Liver (tissue), 9 donors: ENCODE data around the gene CD300E. TPM values are rescaled to one million over a fixed set of nuclear protein-coding genes. Genes with fewer than 3 reads are reported as not detected.

ENCODE experiments used
- DNase-seq: peaks from one replicate; pipeline ENCODE4 v3.0.0-alpha.2; 2017; ENCODE audit warnings: low spot score
- H3K27ac ChIP-seq, 2 donors: one replicate each; pipeline ENCODE4 v1.7.0; 2013; ENCODE audit warnings: inconsistent platforms in 2 of 2, low read length in 2 of 2, control low read depth in 1 of 2, low read depth in 1 of 2, mild to moderate bottlenecking in 1 of 2
- H3K27me3 ChIP-seq, 4 donors: one replicate each; pipeline versions ENCODE4 v1.6.1 to v1.7.0; 2013; ENCODE audit warnings: low read length in 3 of 4, inconsistent platforms in 1 of 4, mild to moderate bottlenecking in 1 of 4, moderate library complexity in 1 of 4; ENCODE audit not compliant: control insufficient read depth in 4 of 4, insufficient read depth in 4 of 4
- H3K36me3 ChIP-seq, 4 donors: one replicate each; pipeline versions ENCODE4 v1.6.1 to v1.7.0; 2013; ENCODE audit warnings: low read length in 3 of 4, mild to moderate bottlenecking in 3 of 4, low read depth in 1 of 4, moderate library complexity in 1 of 4; ENCODE audit not compliant: control insufficient read depth in 4 of 4, insufficient read depth in 3 of 4
- H3K4me1 ChIP-seq, 4 donors: one replicate each; pipeline versions ENCODE4 v1.6.1 to v1.7.0; 2013; ENCODE audit warnings: low read length in 3 of 4, mild to moderate bottlenecking in 3 of 4, moderate library complexity in 1 of 4; ENCODE audit not compliant: control insufficient read depth in 4 of 4, insufficient read depth in 4 of 4
- H3K4me3 ChIP-seq, 3 donors: one replicate each; pipeline versions ENCODE4 v1.6.1 to v1.7.0; 2013; ENCODE audit warnings: low read length in 3 of 3, control low read depth in 1 of 3, low read depth in 1 of 3, mild to moderate bottlenecking in 1 of 3
- H3K9ac ChIP-seq, 2 donors: one replicate each; pipeline ENCODE4 v1.7.0; 2013; ENCODE audit warnings: low read length in 2 of 2, mild to moderate bottlenecking in 2 of 2, moderate library complexity in 2 of 2, control low read depth in 1 of 2, low read depth in 1 of 2
- H3K9me3 ChIP-seq, 4 donors: one replicate each; pipeline versions ENCODE4 v1.6.1 to v1.7.0; 2013; ENCODE audit warnings: low read length in 3 of 4; ENCODE audit not compliant: control insufficient read depth in 4 of 4
- ATF3 ChIP-seq: IDR thresholded peaks from 2 replicates; pipeline ENCODE4 v1.6.1; 2016; ENCODE audit warnings: antibody characterized with exemption
- EGR1 ChIP-seq, 2 donors: IDR thresholded peaks; 2 replicates each; pipeline ENCODE4 v1.6.1; 2016 to 2018; ENCODE audit warnings: antibody characterized with exemption in 2 of 2, low read depth in 2 of 2
- FOXA1 ChIP-seq: IDR thresholded peaks from 2 replicates; pipeline ENCODE4 v1.6.1; 2016; ENCODE audit warnings: antibody characterized with exemption
- FOXA2 ChIP-seq: IDR thresholded peaks from 2 replicates; pipeline ENCODE4 v1.6.1; 2016; ENCODE audit warnings: antibody characterized with exemption
- GABPA ChIP-seq, 2 donors: IDR thresholded peaks in 1 of 2; conservative IDR thresholded peaks in 1 of 2; 2 replicates each; pipeline ENCODE4 v1.6.1; 2016; ENCODE audit warnings: antibody characterized with exemption in 2 of 2, mild to moderate bottlenecking in 1 of 2, moderate library complexity in 1 of 2
- HNF4A ChIP-seq, 2 donors: conservative IDR thresholded peaks; 2 replicates each; pipeline ENCODE4 v1.6.1; 2016; ENCODE audit warnings: antibody characterized with exemption in 2 of 2, mild to moderate bottlenecking in 2 of 2
- HNF4G ChIP-seq: IDR thresholded peaks from 2 replicates; pipeline ENCODE4 v1.6.1; 2016; ENCODE audit warnings: antibody characterized with exemption
- JUND ChIP-seq, 2 donors: IDR thresholded peaks; 2 replicates each; pipeline ENCODE4 v1.6.1; 2016; ENCODE audit warnings: antibody characterized with exemption in 2 of 2
- NR2F2 ChIP-seq: IDR thresholded peaks from 2 replicates; pipeline ENCODE4 v1.6.1; 2016; ENCODE audit warnings: antibody characterized with exemption
- RAD21 ChIP-seq, 2 donors: IDR thresholded peaks; 2 replicates each; pipeline ENCODE4 v1.6.1; 2016; ENCODE audit warnings: antibody characterized with exemption in 2 of 2, mild to moderate bottlenecking in 2 of 2
- RXRA ChIP-seq, 2 donors: IDR thresholded peaks; 2 replicates each; pipeline ENCODE4 v1.6.1; 2017 to 2018; ENCODE audit warnings: antibody characterized with exemption in 2 of 2, mild to moderate bottlenecking in 1 of 2
- TAF1 ChIP-seq: conservative IDR thresholded peaks from 2 replicates; pipeline ENCODE4 v1.6.1; 2016; ENCODE audit warnings: antibody characterized with exemption, mild to moderate bottlenecking
- YY1 ChIP-seq: IDR thresholded peaks from 2 replicates; pipeline ENCODE4 v1.6.1; 2016; ENCODE audit warnings: antibody characterized with exemption, mild to moderate bottlenecking
- ZBTB33 ChIP-seq: IDR thresholded peaks from 2 replicates; pipeline ENCODE4 v1.6.1; 2016; ENCODE audit warnings: antibody characterized with exemption
- WGBS: extraction: QIAGEN DNeasy Blood & Tissue Kit; methylation state at CpG from one replicate; pipeline ENCODE4 v1.1.7; 2013; 5-methylcytosine and 5-hydroxymethylcytosine counted together
- polyA plus RNA-seq, 2 donors: library from polyadenylated mRNA; stranded (reverse) in 1 of 2; unstranded in 1 of 2; fragments of 200-250 nt in 1 of 2; fragments of >200 nt in 1 of 2; fragmentation: Nextera tagmentation in 1 of 2; extraction: Ambion mirVana in 1 of 2; gene quantifications; one replicate each; pipeline versions ENCODE4 v1.2.1 to v1.2.3, GENCODE V29; 2013 to 2015
- total RNA-seq, 2 donors: library from RNA; depleted of rRNA; stranded (reverse); fragments of >200 nt; gene quantifications; one replicate each; pipeline ENCODE4 v1.2.3, GENCODE V29; 2014
- TF ChIP-seq, protein P1 (sequence below): fragments of 150-350 bp; IDR thresholded peaks from 2 replicates; pipeline ENCODE4 v1.5.1; 2017; ENCODE audit warnings: improper control_type of control experiment, low read depth, low read length; ENCODE audit not compliant: missing input control
- TF ChIP-seq, protein P2 (sequence below): IDR thresholded peaks from 2 replicates; pipeline ENCODE4 v1.6.1; 2016; ENCODE audit warnings: antibody characterized with exemption, mild to moderate bottlenecking
- donor health status: healthy.
- donor health status: healthy.
- donor health status: healthy.
- donor health status: healthy.
- donor health status: healthy.

The CD300E gene
- total and polyA plus RNA-seq, 4 donors: 0.07 to 0.75 (median 0.34) TPM

GRCh38 chr17:74592087-74592990, 31.2 kb downstream of the CD300E start, which contains the start of gene CD300LD:
Gene CD300LD (minus strand): TSS chr17:74592283. CDS start chr17:74592202, 81 bp downstream.
- Histone ChIP-seq H3K9me3 (no peaks in the 10 kb centered on the region), H3K27me3 (no peaks in the 10 kb centered on the region), H3K36me3 (no peaks in the 10 kb centered on the region), H3K9ac (no peak within 1 kb of the TSS), H3K4me1 (no peaks in the 10 kb centered on the region), H3K27ac (no peak within 1 kb of the TSS), H3K4me3 (no peak within 1 kb of the TSS)
- DNase-seq: no peak
- TF ChIP-seq ZBTB33: no peak
- TF ChIP-seq FOXA1: no peak
- TF ChIP-seq JUND (IDR thresholded peaks at IDR 0.05): no peak
- TF ChIP-seq RXRA (IDR thresholded peaks at IDR 0.05): no peak
- 68% methylated on average over 14 of the region's 14 CpGs for WGBS

- TF ChIP-seq HNF4A (conservative IDR thresholded peaks at IDR 0.05): no peak
- TF ChIP-seq, protein P1, sequence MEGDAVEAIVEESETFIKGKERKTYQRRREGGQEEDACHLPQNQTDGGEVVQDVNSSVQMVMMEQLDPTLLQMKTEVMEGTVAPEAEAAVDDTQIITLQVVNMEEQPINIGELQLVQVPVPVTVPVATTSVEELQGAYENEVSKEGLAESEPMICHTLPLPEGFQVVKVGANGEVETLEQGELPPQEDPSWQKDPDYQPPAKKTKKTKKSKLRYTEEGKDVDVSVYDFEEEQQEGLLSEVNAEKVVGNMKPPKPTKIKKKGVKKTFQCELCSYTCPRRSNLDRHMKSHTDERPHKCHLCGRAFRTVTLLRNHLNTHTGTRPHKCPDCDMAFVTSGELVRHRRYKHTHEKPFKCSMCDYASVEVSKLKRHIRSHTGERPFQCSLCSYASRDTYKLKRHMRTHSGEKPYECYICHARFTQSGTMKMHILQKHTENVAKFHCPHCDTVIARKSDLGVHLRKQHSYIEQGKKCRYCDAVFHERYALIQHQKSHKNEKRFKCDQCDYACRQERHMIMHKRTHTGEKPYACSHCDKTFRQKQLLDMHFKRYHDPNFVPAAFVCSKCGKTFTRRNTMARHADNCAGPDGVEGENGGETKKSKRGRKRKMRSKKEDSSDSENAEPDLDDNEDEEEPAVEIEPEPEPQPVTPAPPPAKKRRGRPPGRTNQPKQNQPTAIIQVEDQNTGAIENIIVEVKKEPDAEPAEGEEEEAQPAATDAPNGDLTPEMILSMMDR: no peak
- no peak for TF ChIP-seq EGR1 (IDR thresholded peaks at IDR 0.05; ENCODE audit: low read depth in 2 of 2)
- TF ChIP-seq GABPA (IDR thresholded peaks at IDR 0.05 in 1 of 2, conservative IDR thresholded peaks at IDR 0.05 in 1 of 2): no peak
- no peak for TF ChIP-seq NR2F2
- TF ChIP-seq HNF4G: no peak
- TF ChIP-seq, protein P2, sequence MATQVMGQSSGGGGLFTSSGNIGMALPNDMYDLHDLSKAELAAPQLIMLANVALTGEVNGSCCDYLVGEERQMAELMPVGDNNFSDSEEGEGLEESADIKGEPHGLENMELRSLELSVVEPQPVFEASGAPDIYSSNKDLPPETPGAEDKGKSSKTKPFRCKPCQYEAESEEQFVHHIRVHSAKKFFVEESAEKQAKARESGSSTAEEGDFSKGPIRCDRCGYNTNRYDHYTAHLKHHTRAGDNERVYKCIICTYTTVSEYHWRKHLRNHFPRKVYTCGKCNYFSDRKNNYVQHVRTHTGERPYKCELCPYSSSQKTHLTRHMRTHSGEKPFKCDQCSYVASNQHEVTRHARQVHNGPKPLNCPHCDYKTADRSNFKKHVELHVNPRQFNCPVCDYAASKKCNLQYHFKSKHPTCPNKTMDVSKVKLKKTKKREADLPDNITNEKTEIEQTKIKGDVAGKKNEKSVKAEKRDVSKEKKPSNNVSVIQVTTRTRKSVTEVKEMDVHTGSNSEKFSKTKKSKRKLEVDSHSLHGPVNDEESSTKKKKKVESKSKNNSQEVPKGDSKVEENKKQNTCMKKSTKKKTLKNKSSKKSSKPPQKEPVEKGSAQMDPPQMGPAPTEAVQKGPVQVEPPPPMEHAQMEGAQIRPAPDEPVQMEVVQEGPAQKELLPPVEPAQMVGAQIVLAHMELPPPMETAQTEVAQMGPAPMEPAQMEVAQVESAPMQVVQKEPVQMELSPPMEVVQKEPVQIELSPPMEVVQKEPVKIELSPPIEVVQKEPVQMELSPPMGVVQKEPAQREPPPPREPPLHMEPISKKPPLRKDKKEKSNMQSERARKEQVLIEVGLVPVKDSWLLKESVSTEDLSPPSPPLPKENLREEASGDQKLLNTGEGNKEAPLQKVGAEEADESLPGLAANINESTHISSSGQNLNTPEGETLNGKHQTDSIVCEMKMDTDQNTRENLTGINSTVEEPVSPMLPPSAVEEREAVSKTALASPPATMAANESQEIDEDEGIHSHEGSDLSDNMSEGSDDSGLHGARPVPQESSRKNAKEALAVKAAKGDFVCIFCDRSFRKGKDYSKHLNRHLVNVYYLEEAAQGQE: no peak
- TF ChIP-seq ATF3: no peak
- TF ChIP-seq TAF1: no peak
- no peak for TF ChIP-seq FOXA2
- no peak for TF ChIP-seq YY1
- TF ChIP-seq ZBTB33: no peak
- no peak for TF ChIP-seq RAD21 (IDR thresholded peaks at IDR 0.05)
These were observed 32.0 kb downstream of the CD300E start for GRCh38 chr17:74591503-74591902.

More at GRCh38 chr17:74591503-74591902, 32.0 kb downstream of the CD300E start:
- 84% methylated on average over 1 of the region's 1 CpG for WGBS
- no peaks in the 10 kb centered on the region for H3K4me1 ChIP-seq
- H3K9ac ChIP-seq: no peak overlapping the region
- H3K4me3 ChIP-seq: no peak overlapping the region
- H3K36me3 ChIP-seq: no peaks in the 10 kb centered on the region
- DNase-seq: no peak
- no peaks in the 10 kb centered on the region for H3K27me3 ChIP-seq
- no peaks in the 10 kb centered on the region for H3K9me3 ChIP-seq
- H3K27ac ChIP-seq: no peak overlapping the region
